GM06990 (cell line): ENCODE data around the gene BTBD7.

ENCODE experiments used
- DNase-seq: peaks from one replicate; pipeline ENCODE4 v3.0.0-alpha.2; 2011; ENCODE audit not compliant: insufficient read length; ENCODE audit errors: extremely low read depth
- H3K27me3 ChIP-seq: replicated peaks from 2 replicates; pipeline ENCODE4 v1.6.0; 2011; ENCODE audit warnings: low read length; ENCODE audit not compliant: control insufficient read depth, insufficient read depth
- H3K36me3 ChIP-seq: 2 replicates; pipeline ENCODE4 v1.5.1; 2011; ENCODE audit warnings: low read length; ENCODE audit not compliant: control insufficient read depth, insufficient read depth
- H3K4me3 ChIP-seq: replicated peaks from 2 replicates; pipeline ENCODE4 v1.5.1; 2011; ENCODE audit warnings: low read depth, mild to moderate bottlenecking, control low read depth, low read length
- CTCF ChIP-seq: IDR thresholded peaks from 2 replicates; pipeline ENCODE4 v1.5.1; 2011; ENCODE audit warnings: low read length, control low read depth, mild to moderate bottlenecking, inconsistent platforms; ENCODE audit not compliant: insufficient read depth, poor library complexity, severe bottlenecking

BTBD7 gene

GRCh38 chr14:93299866-93300265 lies 33.0 kb downstream of the BTBD7 start:
- no peaks in the 10 kb centered on the region for H3K27me3 ChIP-seq
- H3K4me3 ChIP-seq, result no peak overlapping the region
- no peak for TF ChIP-seq CTCF
- H3K36me3 ChIP-seq, result no peaks in the 10 kb centered on the region; the same call in 1 of the 2 replicates
- DNase-seq, result no peak

- TF ChIP-seq CTCF, result no peak
- Histone ChIP-seq H3K36me3 (no peaks in the 10 kb centered on the region; the same call in 1 of the 2 replicates), H3K27me3 (no peaks in the 10 kb centered on the region), H3K4me3 (no peak overlapping the region)
- no peak for DNase-seq
Measured at GRCh38 chr14:93299416-93299815, 33.4 kb downstream of the BTBD7 start.

GRCh38 chr14:93295541-93296220 lies 37.2 kb downstream of the BTBD7 start:
- no peak for TF ChIP-seq CTCF

GRCh38 chr14:93286212-93286890 lies 46.5 kb downstream of the BTBD7 start:
- no peak for TF ChIP-seq CTCF
- Histone ChIP-seq H3K36me3 (no peaks in the 10 kb centered on the region; the same call in 1 of the 2 replicates), H3K4me3 (no peak overlapping the region), H3K27me3 (no peaks in the 10 kb centered on the region)
- no peak for DNase-seq

More at GRCh38 chr14:93295541-93296220, 37.2 kb downstream of the BTBD7 start:
- no peaks in the 10 kb centered on the region; the same call in 1 of the 2 replicates for H3K36me3 ChIP-seq
- H3K27me3 ChIP-seq, result no peaks in the 10 kb centered on the region
- H3K4me3 ChIP-seq, result no peak overlapping the region
- peak; percentile 10 for DNase-seq

GRCh38 chr14:93285044-93285443 lies 47.8 kb downstream of the BTBD7 start:
- no peaks in the 10 kb centered on the region for H3K27me3 ChIP-seq
- DNase-seq, result no peak
- H3K4me3 ChIP-seq, result no peak overlapping the region
- H3K36me3 ChIP-seq, result no peaks in the 10 kb centered on the region; the same call in 1 of the 2 replicates
- TF ChIP-seq CTCF, result no peak
